WI38 (cell line): ENCODE data around the gene CD84.

Experiments used
- H3K4me3 ChIP-seq: 2 replicates; pipeline ENCODE4 v1.5.1; 2011; ENCODE audit warnings: low read depth, mild to moderate bottlenecking, control low read depth, low read length
- CTCF ChIP-seq: IDR thresholded peaks from 2 replicates; pipeline ENCODE4 v1.5.1; 2012; ENCODE audit warnings: low read depth, mild to moderate bottlenecking, control low read depth, low read length

Gene CD84

DNA sequence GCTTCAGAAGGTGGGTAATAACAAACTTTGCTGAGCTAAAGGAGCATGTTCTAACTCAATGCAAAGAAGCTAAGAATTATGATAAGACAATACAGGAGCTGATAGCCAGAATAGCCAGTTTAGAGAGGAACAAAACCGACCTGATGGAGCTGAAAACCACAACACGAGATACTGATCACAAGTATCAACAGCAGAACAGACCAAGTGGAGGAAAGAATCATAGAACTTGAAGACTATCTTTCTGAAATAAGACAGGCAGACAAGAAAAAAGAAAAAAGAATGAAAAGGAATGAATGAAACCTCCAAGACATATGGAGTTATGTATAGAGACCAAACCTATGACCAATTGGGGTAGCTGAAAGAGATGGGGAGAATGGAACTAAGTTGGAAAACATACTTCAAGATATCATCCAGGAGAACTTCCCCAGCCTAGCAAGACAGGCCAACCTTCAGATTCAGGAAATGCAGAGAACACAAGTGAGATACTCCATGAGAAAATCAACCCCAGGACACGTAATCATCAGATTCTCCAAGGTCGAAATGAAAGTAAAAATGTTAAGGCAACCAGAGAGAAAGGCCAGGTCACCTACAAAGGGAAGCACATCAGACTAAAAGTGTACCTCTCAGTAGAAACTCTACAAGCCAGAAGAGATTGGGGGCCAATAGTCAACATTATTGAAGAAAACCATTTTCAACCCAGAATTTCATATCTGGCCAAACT, 20.5 kb downstream of the CD84 start:
- H3K4me3 ChIP-seq = no peak overlapping the region
- TF ChIP-seq CTCF = no peak

GRCh38 chr1:160553778-160554177, 25.5 kb downstream of the CD84 start:
- H3K4me3 ChIP-seq = no peak overlapping the region
- no peak for TF ChIP-seq CTCF

DNA sequence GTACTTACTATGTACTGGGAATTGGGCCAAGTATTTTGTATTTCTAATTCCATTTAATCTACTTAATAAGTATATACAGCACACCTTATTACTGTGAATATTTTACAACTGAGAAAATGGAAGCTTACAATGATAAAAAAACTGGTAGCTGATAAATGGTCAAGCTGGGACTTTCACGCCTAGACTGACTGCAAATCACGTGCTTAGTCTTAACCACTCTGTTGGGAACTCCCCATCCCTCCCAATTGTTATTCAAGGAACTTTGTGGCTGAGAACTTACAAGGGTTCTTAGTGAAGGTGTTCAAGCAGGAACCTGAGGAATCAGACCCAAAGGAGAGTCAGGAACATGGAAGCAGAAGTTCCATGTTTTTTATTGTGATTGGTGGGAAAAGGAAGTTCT, 26.9 kb downstream of the CD84 start:
- TF ChIP-seq CTCF = no peak
- no peak overlapping the region for H3K4me3 ChIP-seq

DNA sequence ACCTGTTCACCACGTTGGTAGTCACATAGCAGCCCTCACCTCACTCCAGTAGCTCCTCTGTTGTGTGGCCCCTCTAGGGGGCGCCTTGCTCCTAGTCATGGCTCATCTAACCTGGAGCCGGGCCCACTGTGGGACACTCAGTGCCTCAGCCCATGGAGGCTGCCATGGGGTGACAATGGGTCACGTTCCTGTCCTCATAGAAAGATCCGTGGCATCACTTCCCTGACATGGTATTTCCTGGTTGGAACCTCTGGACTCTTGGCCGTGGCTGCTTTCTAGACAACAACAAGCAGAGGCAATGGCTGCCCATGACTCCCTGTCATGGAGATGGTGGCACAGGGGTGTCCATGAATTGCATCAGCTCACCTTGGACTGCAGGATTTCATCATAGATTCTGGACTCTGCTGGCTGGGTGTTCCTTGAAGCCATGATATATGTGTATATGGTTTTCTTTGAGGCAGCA, 28.7 kb downstream of the CD84 start:
- no peak overlapping the region for H3K4me3 ChIP-seq
- no peak for TF ChIP-seq CTCF

DNA sequence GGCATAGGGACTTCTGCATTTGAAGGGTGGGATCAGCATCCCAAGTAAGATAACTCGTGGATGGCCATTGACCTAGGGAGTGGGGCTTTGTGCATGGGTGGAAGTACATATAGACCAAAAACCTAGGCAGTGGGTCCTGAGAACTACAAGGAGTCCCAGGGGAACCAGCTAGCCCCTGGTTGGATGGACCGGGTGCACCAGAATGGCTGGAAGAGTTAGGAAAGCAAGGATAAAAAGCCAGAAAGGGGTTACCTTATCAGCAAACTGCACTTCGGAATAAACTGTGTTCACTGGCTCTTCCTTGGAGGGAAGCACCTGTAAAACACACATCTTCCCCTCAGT, 29.7 kb downstream of the CD84 start:
- TF ChIP-seq CTCF = no peak
- H3K4me3 ChIP-seq = no peak overlapping the region

GRCh38 chr1:160548960-160549664, 30.2 kb downstream of the CD84 start:
- TF ChIP-seq CTCF = no peak
- H3K4me3 ChIP-seq = no peak overlapping the region

- TF ChIP-seq CTCF = no peak
- H3K4me3 ChIP-seq = no peak overlapping the region
These were observed 31.1 kb downstream of the CD84 start for GRCh38 chr1:160548183-160548582.
